Caco-2 (cell line): ENCODE results near the gene TCAIM. TPM values are rescaled to one million over a fixed set of nuclear protein-coding genes. Genes with fewer than 3 reads are reported as not detected.
"Not testable (repeated sequence)": the region's sequence is repeated elsewhere in the genome, so short reads cannot be mapped to it uniquely, and the experiment has no call there.

Experiments
- BruUV-seq: library from RNA; stranded (reverse); fragments of 400-500 nt; replicated peaks from 2 replicates; lab custom pipeline; 2021; lab: Mats Ljungman, UMichigan
- CTCF ChIA-PET: fragments of 300-600 bp; sonication (Branson Sonifier 250); formaldehyde crosslinking; loops from one replicate; lab custom pipeline; 2022; ENCODE audit warnings: antibody characterized with exemption; lab: Charles Lee
- POLR2A ChIA-PET: fragments of 300-600 bp; sonication (Branson Sonifier 250); formaldehyde crosslinking; loops from one replicate; lab custom pipeline; 2022; ENCODE audit warnings: antibody characterized with exemption; lab: Charles Lee
- DNase-seq, 2 experiments: peaks; one replicate each; pipeline versions ENCODE4 v3.0.0 to v3.0.0-alpha.2; 2020 to 2022
- H3K27me3 ChIP-seq: replicated peaks from 2 replicates; pipeline ENCODE4 v1.6.0; 2011; ENCODE audit warnings: low read length; ENCODE audit not compliant: control insufficient read depth, insufficient read depth
- H3K36me3 ChIP-seq: 2 replicates; pipeline ENCODE4 v1.5.1; 2011; ENCODE audit warnings: low read length; ENCODE audit not compliant: control insufficient read depth, insufficient read depth
- H3K4me1 ChIP-seq: fragments of 250-450 bp; sonication (Bioruptor Pico); 2 replicates; pipeline ENCODE4 v1.5.1; 2020; ENCODE audit warnings: mild to moderate bottlenecking
- H3K4me3 ChIP-seq: 2 replicates; pipeline ENCODE4 v1.5.1; 2011; ENCODE audit warnings: low read depth, mild to moderate bottlenecking, control low read depth, low read length
- H3K9me3 ChIP-seq: fragments of 250-450 bp; sonication (Bioruptor Pico); 2 replicates; pipeline ENCODE4 v1.5.1; 2020; ENCODE audit warnings: mild to moderate bottlenecking, moderate library complexity
- H3K27ac Mint-ChIP-seq: one replicate; pipeline ENCODE4 v1.8.0; 2022; ENCODE audit warnings: mixed read lengths; ENCODE audit not compliant: unreplicated experiment
- H3K27me3 Mint-ChIP-seq: one replicate; pipeline ENCODE4 v1.8.0; 2022; ENCODE audit warnings: mixed read lengths; ENCODE audit not compliant: insufficient read depth, unreplicated experiment
- H3K36me3 Mint-ChIP-seq: one replicate; pipeline ENCODE4 v1.8.0; 2022; ENCODE audit warnings: mild to moderate bottlenecking, mixed read lengths; ENCODE audit not compliant: insufficient read depth, unreplicated experiment
- H3K4me1 Mint-ChIP-seq: one replicate; pipeline ENCODE4 v1.8.0; 2022; ENCODE audit warnings: low read depth, mixed read lengths; ENCODE audit not compliant: unreplicated experiment
- H3K4me3 Mint-ChIP-seq: one replicate; pipeline ENCODE4 v1.8.0; 2022; ENCODE audit warnings: mild to moderate bottlenecking, moderate library complexity, mixed read lengths; ENCODE audit not compliant: unreplicated experiment
- H3K9me3 Mint-ChIP-seq: one replicate; pipeline ENCODE4 v1.8.0; 2022; ENCODE audit warnings: mixed read lengths; ENCODE audit not compliant: unreplicated experiment
- CTCF ChIP-seq, 2 experiments: fragments of 200-600 bp in 1 of 2; IDR thresholded peaks; 1 replicate in 1 of 2; 2 replicates in 1 of 2; pipeline versions ENCODE4 v1.5.1 to v1.8.0; 2011 to 2022; ENCODE audit warnings: antibody characterized with exemption in 1 of 2, control low read depth in 1 of 2, inconsistent platforms in 1 of 2, low read depth in 1 of 2, low read length in 1 of 2, mild to moderate bottlenecking in 1 of 2, moderate library complexity in 1 of 2; ENCODE audit not compliant: insufficient read depth in 1 of 2, severe bottlenecking in 1 of 2, unreplicated experiment in 1 of 2
- intact Hi-C: fragments of 100-400 bp; cut with micrococcal nuclease; formaldehyde crosslinking; loops from one replicate; pipeline ENCODE4 v1.10.0; 2022; ENCODE audit not compliant: unreplicated experiment
- total RNA-seq: library from RNA; stranded (reverse); gene quantifications from 2 replicates; pipeline ENCODE4 v1.2.3, GENCODE V29; 2022

Gene TCAIM
- total RNA-seq, 1 experiment from 2014 or later, result 15.0 TPM

GRCh38 chr3:44343421-44343820 lies 4.9 kb downstream of the TCAIM start:
- no peak for DNase-seq
- Mint-ChIP-seq H3K9me3 (no peaks in the 10 kb centered on the region), H3K27me3 (no peaks in the 10 kb centered on the region), H3K4me3 (no peak overlapping the region), H3K36me3 (peaks cover 8% of the 10 kb centered on the region), H3K27ac (no peak overlapping the region), H3K4me1 (peaks cover 3% of the 10 kb centered on the region)
- Histone ChIP-seq H3K27me3 (no peaks in the 10 kb centered on the region), H3K4me3 (no peak overlapping the region), H3K36me3 (no peaks in the 10 kb centered on the region), H3K4me1 (no peaks in the 10 kb centered on the region), H3K9me3 (no peaks in the 10 kb centered on the region)
- intact Hi-C loops, result no loop called here
- TF ChIP-seq CTCF (IDR thresholded peaks at IDR 0.05; ENCODE audit: insufficient read depth in 1 of 2, low read depth in 1 of 2, low read length in 1 of 2, severe bottlenecking in 1 of 2, unreplicated experiment in 1 of 2), result no peak
- ChIA-PET CTCF (no interaction called here), POLR2A (no interaction called here)
- BruUV-seq, result no TSS peak

GRCh38 chr3:44346590-44346989 lies 8.0 kb downstream of the TCAIM start:
- POLR2A ChIA-PET, H3K9me3 Mint-ChIP-seq, CTCF ChIA-PET: not testable (repeated sequence)

GRCh38 chr3:44348993-44349392 lies 10.4 kb downstream of the TCAIM start:
- Mint-ChIP-seq H3K27ac (peak overlapping the region; percentile 83), H3K9me3 (no peaks in the 10 kb centered on the region), H3K4me3 (peak overlapping the region; percentile 30), H3K36me3 (no peaks in the 10 kb centered on the region), H3K4me1 (peaks cover 20% of the 10 kb centered on the region), H3K27me3 (no peaks in the 10 kb centered on the region)
- no peak overlapping the region for H3K4me3 ChIP-seq
- no peaks in the 10 kb centered on the region for H3K36me3 ChIP-seq
- no peak for DNase-seq
- TF ChIP-seq CTCF (IDR thresholded peaks at IDR 0.05; ENCODE audit: insufficient read depth in 1 of 2, low read depth in 1 of 2, low read length in 1 of 2, severe bottlenecking in 1 of 2, unreplicated experiment in 1 of 2), result no peak
- H3K4me1 ChIP-seq, result peaks cover 10% of the 10 kb centered on the region
- peaks cover 7% of the 10 kb centered on the region; the same call in 1 of the 2 replicates for H3K9me3 ChIP-seq
- BruUV-seq, result no TSS peak
- POLR2A ChIA-PET, result no interaction called here
- intact Hi-C loops, result no loop called here
- no peaks in the 10 kb centered on the region for H3K27me3 ChIP-seq
- CTCF ChIA-PET, result no interaction called here

More at GRCh38 chr3:44346590-44346989, 8.0 kb downstream of the TCAIM start:
- H3K27me3 Mint-ChIP-seq, H3K36me3 ChIP-seq, H3K4me3 Mint-ChIP-seq, H3K9me3 ChIP-seq, DNase-seq, H3K4me3 ChIP-seq, H3K27ac Mint-ChIP-seq, BruUV-seq, H3K27me3 ChIP-seq, H3K36me3 Mint-ChIP-seq: not testable (repeated sequence)
- H3K4me1 Mint-ChIP-seq, result peaks cover 20% of the 10 kb centered on the region
- intact Hi-C loops, result loop anchor here (1.0 kb wide), 1 partner anchor 8 kb away; the partner anchor contains the start of gene TCAIM
- peaks cover 10% of the 10 kb centered on the region for H3K4me1 ChIP-seq
